Caco-2 (cell line): Measurements from ENCODE around the gene SLA2. TPM values are rescaled to one million over a fixed set of nuclear protein-coding genes. Genes with fewer than 3 reads are reported as not detected.

Experiments used
- BruUV-seq: library from RNA; stranded (reverse); fragments of 400-500 nt; replicated peaks from 2 replicates; lab custom pipeline; 2021; lab: Mats Ljungman, UMichigan
- CTCF ChIA-PET: fragments of 300-600 bp; sonication (Branson Sonifier 250); formaldehyde crosslinking; loops from one replicate; lab custom pipeline; 2022; ENCODE audit warnings: antibody characterized with exemption; lab: Charles Lee
- POLR2A ChIA-PET: fragments of 300-600 bp; sonication (Branson Sonifier 250); formaldehyde crosslinking; loops from one replicate; lab custom pipeline; 2022; ENCODE audit warnings: antibody characterized with exemption; lab: Charles Lee
- DNase-seq, 2 experiments: peaks; one replicate each; pipeline versions ENCODE4 v3.0.0 to v3.0.0-alpha.2; 2020 to 2022
- H3K27me3 ChIP-seq: replicated peaks from 2 replicates; pipeline ENCODE4 v1.6.0; 2011; ENCODE audit warnings: low read length; ENCODE audit not compliant: control insufficient read depth, insufficient read depth
- H3K36me3 ChIP-seq: 2 replicates; pipeline ENCODE4 v1.5.1; 2011; ENCODE audit warnings: low read length; ENCODE audit not compliant: control insufficient read depth, insufficient read depth
- H3K4me1 ChIP-seq: fragments of 250-450 bp; sonication (Bioruptor Pico); 2 replicates; pipeline ENCODE4 v1.5.1; 2020; ENCODE audit warnings: mild to moderate bottlenecking
- H3K4me3 ChIP-seq: 2 replicates; pipeline ENCODE4 v1.5.1; 2011; ENCODE audit warnings: low read depth, mild to moderate bottlenecking, control low read depth, low read length
- H3K9me3 ChIP-seq: fragments of 250-450 bp; sonication (Bioruptor Pico); 2 replicates; pipeline ENCODE4 v1.5.1; 2020; ENCODE audit warnings: mild to moderate bottlenecking, moderate library complexity
- H3K27ac Mint-ChIP-seq: one replicate; pipeline ENCODE4 v1.8.0; 2022; ENCODE audit warnings: mixed read lengths; ENCODE audit not compliant: unreplicated experiment
- H3K27me3 Mint-ChIP-seq: one replicate; pipeline ENCODE4 v1.8.0; 2022; ENCODE audit warnings: mixed read lengths; ENCODE audit not compliant: insufficient read depth, unreplicated experiment
- H3K36me3 Mint-ChIP-seq: one replicate; pipeline ENCODE4 v1.8.0; 2022; ENCODE audit warnings: mild to moderate bottlenecking, mixed read lengths; ENCODE audit not compliant: insufficient read depth, unreplicated experiment
- H3K4me1 Mint-ChIP-seq: one replicate; pipeline ENCODE4 v1.8.0; 2022; ENCODE audit warnings: low read depth, mixed read lengths; ENCODE audit not compliant: unreplicated experiment
- H3K4me3 Mint-ChIP-seq: one replicate; pipeline ENCODE4 v1.8.0; 2022; ENCODE audit warnings: mild to moderate bottlenecking, moderate library complexity, mixed read lengths; ENCODE audit not compliant: unreplicated experiment
- H3K9me3 Mint-ChIP-seq: one replicate; pipeline ENCODE4 v1.8.0; 2022; ENCODE audit warnings: mixed read lengths; ENCODE audit not compliant: unreplicated experiment
- intact Hi-C: fragments of 100-400 bp; cut with micrococcal nuclease; formaldehyde crosslinking; loops from one replicate; pipeline ENCODE4 v1.10.0; 2022; ENCODE audit not compliant: unreplicated experiment
- total RNA-seq: library from RNA; stranded (reverse); gene quantifications from 2 replicates; pipeline ENCODE4 v1.2.3, GENCODE V29; 2022
- TF ChIP-seq, protein P1 (sequence below), 2 experiments: fragments of 200-600 bp in 1 of 2; IDR thresholded peaks; 1 replicate in 1 of 2; 2 replicates in 1 of 2; pipeline versions ENCODE4 v1.5.1 to v1.8.0; 2011 to 2022; ENCODE audit warnings: antibody characterized with exemption in 1 of 2, control low read depth in 1 of 2, inconsistent platforms in 1 of 2, low read depth in 1 of 2, low read length in 1 of 2, mild to moderate bottlenecking in 1 of 2, moderate library complexity in 1 of 2; ENCODE audit not compliant: insufficient read depth in 1 of 2, severe bottlenecking in 1 of 2, unreplicated experiment in 1 of 2

SLA2 gene
- total RNA-seq, 1 experiment from 2014 or later, result 0.20 TPM

DNA sequence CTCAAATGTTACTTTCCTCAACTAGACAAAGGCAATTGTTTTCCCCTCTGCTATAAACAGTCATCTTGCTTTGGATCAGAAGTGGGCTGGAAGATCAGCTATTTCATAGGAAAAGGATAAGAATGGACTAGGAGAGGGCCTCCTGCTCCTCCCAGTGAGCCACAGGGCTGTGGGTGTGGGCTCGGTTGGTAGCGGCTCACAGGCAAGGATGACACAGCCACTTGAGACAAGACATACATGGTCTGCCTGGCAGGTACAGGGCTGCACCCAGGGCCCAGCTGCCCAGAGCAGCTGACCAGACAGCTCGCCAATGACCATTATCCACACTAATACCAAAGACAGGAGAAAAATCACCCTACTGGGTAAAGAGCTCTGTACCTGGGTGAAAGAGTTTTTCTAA is 9.0 kb upstream of the SLA2 start:
- H3K36me3 Mint-ChIP-seq, result no peaks in the 10 kb centered on the region
- no TSS peak for BruUV-seq
- no peaks in the 10 kb centered on the region for H3K4me1 Mint-ChIP-seq
- CTCF ChIA-PET, result interaction anchor here (1.1 kb wide), 2 partner anchors 49 to 100 kb away, joined by 3 to 4 read pairs; partner anchors contain the start of gene RAB5IF
- intact Hi-C loops, result no loop called here
- Histone ChIP-seq H3K4me1 (no peaks in the 10 kb centered on the region), H3K9me3 (no peaks in the 10 kb centered on the region), H3K36me3 (peaks cover 2% of the 10 kb centered on the region; the same call in 1 of the 2 replicates), H3K27me3 (no peaks in the 10 kb centered on the region), H3K4me3 (no peak overlapping the region)
- H3K9me3 Mint-ChIP-seq, result no peaks in the 10 kb centered on the region
- H3K27me3 Mint-ChIP-seq, result no peaks in the 10 kb centered on the region
- POLR2A ChIA-PET, result interaction anchor here (0.6 kb wide), 1 partner anchor 116 kb away, joined by 3 read pairs; no protein-coding TSS in a partner anchor
- no peak overlapping the region for H3K4me3 Mint-ChIP-seq
- H3K27ac Mint-ChIP-seq, result no peak overlapping the region
- TF ChIP-seq, protein P1, sequence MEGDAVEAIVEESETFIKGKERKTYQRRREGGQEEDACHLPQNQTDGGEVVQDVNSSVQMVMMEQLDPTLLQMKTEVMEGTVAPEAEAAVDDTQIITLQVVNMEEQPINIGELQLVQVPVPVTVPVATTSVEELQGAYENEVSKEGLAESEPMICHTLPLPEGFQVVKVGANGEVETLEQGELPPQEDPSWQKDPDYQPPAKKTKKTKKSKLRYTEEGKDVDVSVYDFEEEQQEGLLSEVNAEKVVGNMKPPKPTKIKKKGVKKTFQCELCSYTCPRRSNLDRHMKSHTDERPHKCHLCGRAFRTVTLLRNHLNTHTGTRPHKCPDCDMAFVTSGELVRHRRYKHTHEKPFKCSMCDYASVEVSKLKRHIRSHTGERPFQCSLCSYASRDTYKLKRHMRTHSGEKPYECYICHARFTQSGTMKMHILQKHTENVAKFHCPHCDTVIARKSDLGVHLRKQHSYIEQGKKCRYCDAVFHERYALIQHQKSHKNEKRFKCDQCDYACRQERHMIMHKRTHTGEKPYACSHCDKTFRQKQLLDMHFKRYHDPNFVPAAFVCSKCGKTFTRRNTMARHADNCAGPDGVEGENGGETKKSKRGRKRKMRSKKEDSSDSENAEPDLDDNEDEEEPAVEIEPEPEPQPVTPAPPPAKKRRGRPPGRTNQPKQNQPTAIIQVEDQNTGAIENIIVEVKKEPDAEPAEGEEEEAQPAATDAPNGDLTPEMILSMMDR (IDR thresholded peaks at IDR 0.05; ENCODE audit: insufficient read depth in 1 of 2, low read depth in 1 of 2, low read length in 1 of 2, severe bottlenecking in 1 of 2, unreplicated experiment in 1 of 2), result no peak
- peak in 1 of 2 experiments; percentile 35 for DNase-seq

DNA sequence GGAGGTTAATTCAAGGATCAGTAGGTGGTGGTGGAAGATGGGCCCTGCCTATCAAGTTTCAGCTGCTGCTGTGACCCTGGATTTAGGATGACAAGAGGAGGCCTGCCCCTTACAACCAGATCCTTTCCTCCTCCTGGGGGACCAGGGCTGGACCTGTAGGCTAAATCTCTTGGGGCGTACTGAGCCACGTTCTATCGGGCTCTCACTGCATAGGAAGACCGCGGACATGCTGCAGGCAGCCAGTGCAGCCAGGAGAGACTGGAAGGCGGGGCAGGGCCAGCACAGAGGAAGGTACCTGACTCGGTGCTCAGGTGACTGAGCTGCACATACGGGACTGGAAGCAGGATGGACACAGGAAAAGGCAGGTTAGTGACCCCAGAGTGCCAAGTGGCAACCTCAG is 8.5 kb upstream of the SLA2 start:
- peak in 1 of 2 experiments; percentile 36 for DNase-seq
- no TSS peak for BruUV-seq
- no peaks in the 10 kb centered on the region for H3K9me3 ChIP-seq
- no peaks in the 10 kb centered on the region for H3K9me3 Mint-ChIP-seq
- H3K4me1 Mint-ChIP-seq, result no peaks in the 10 kb centered on the region
- CTCF ChIA-PET, result interaction anchor here (1.1 kb wide), 1 partner anchor 49 kb away, joined by 3 read pairs; the partner anchor contains the start of gene RAB5IF
- POLR2A ChIA-PET, result interaction anchor here (0.6 kb wide), 1 partner anchor 115 kb away, joined by 3 read pairs; no protein-coding TSS in a partner anchor
- H3K27me3 ChIP-seq, result no peaks in the 10 kb centered on the region
- H3K36me3 Mint-ChIP-seq, result no peaks in the 10 kb centered on the region
- TF ChIP-seq, protein P1 (IDR thresholded peaks at IDR 0.05; ENCODE audit: insufficient read depth in 1 of 2, low read depth in 1 of 2, low read length in 1 of 2, severe bottlenecking in 1 of 2, unreplicated experiment in 1 of 2), result no peak
- intact Hi-C loops, result no loop called here
- peaks cover 2% of the 10 kb centered on the region; the same call in 1 of the 2 replicates for H3K36me3 ChIP-seq
- no peak overlapping the region for H3K4me3 Mint-ChIP-seq
- H3K4me1 ChIP-seq, result no peaks in the 10 kb centered on the region
- no peak overlapping the region for H3K27ac Mint-ChIP-seq
- H3K27me3 Mint-ChIP-seq, result no peaks in the 10 kb centered on the region
- no peak overlapping the region for H3K4me3 ChIP-seq

DNA sequence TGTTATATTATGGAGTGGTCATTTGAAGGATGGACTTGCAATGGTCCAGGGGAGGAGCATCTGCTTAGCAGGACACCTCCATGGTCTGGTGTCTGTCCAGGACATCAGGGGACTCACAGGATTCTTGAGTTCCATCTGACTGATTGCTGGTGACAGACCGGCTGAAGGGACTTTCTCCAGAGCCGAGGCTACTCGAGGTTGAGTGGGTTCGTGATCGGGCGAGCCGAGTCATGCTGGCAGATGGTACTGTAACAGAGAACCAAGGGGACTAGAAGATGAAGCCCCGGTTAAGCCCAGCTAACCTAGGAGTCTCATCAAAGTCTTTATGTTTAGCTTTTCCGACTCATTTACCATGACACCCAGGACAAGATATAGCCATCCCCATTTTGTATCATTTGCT is 7.5 kb upstream of the SLA2 start:
- DNase-seq, result no peak
- no peak overlapping the region for H3K27ac Mint-ChIP-seq
- no peaks in the 10 kb centered on the region for H3K36me3 Mint-ChIP-seq
- intact Hi-C loops, result no loop called here
- POLR2A ChIA-PET, result interaction anchor here (0.6 kb wide), 1 partner anchor 422 kb away, joined by 3 read pairs; no protein-coding TSS in a partner anchor
- CTCF ChIA-PET, result no interaction called here
- no peaks in the 10 kb centered on the region for H3K4me1 ChIP-seq
- no peak overlapping the region for H3K4me3 ChIP-seq
- H3K4me3 Mint-ChIP-seq, result no peak overlapping the region
- BruUV-seq, result no TSS peak
- no peaks in the 10 kb centered on the region for H3K9me3 ChIP-seq
- no peaks in the 10 kb centered on the region for H3K4me1 Mint-ChIP-seq
- peaks cover 2% of the 10 kb centered on the region; the same call in 1 of the 2 replicates for H3K36me3 ChIP-seq
- TF ChIP-seq, protein P1 (IDR thresholded peaks at IDR 0.05; ENCODE audit: insufficient read depth in 1 of 2, low read depth in 1 of 2, low read length in 1 of 2, severe bottlenecking in 1 of 2, unreplicated experiment in 1 of 2), result no peak
- no peaks in the 10 kb centered on the region for H3K9me3 Mint-ChIP-seq
- H3K27me3 ChIP-seq, result no peaks in the 10 kb centered on the region
- H3K27me3 Mint-ChIP-seq, result no peaks in the 10 kb centered on the region
